HFFc6 (cell line): ENCODE measurements around the gene IL1RAPL2. TPM values are rescaled to one million over a fixed set of nuclear protein-coding genes. Genes with fewer than 3 reads are reported as not detected.

ENCODE experiments used
- DNase-seq: peaks from one replicate; pipeline ENCODE4 v3.0.0-alpha.2; 2018
- H3K27ac Mint-ChIP-seq: 2 replicates; pipeline ENCODE4 v1.8.0; 2020; ENCODE audit warnings: mild to moderate bottlenecking, mixed read lengths
- H3K27me3 Mint-ChIP-seq: 2 replicates; pipeline ENCODE4 v1.8.0; 2021; ENCODE audit warnings: mild to moderate bottlenecking, moderate library complexity, mixed read lengths; ENCODE audit not compliant: insufficient read depth
- H3K36me3 Mint-ChIP-seq: 2 replicates; pipeline ENCODE4 v1.8.0; 2021; ENCODE audit warnings: low read depth, mixed read lengths
- H3K4me1 Mint-ChIP-seq: 2 replicates; pipeline ENCODE4 v1.8.0; 2020; ENCODE audit warnings: low read depth, mixed read lengths
- H3K4me3 Mint-ChIP-seq: 2 replicates; pipeline ENCODE4 v1.8.0; 2020; ENCODE audit warnings: mild to moderate bottlenecking, moderate library complexity, mixed read lengths
- H3K9me3 Mint-ChIP-seq: 2 replicates; pipeline ENCODE4 v1.8.0; 2020; ENCODE audit warnings: mild to moderate bottlenecking, mixed read lengths
- total RNA-seq, 6 experiments: library from RNA; stranded (reverse); fragmentation: NEBNext Ultra II Directional; extraction: Animal tissue kit (Norgen Biotek cat#: 25700); gene quantifications; 2 replicates in 1 of 6; 3 replicates in 5 of 6; pipeline ENCODE4 v1.2.3, GENCODE V29; 2021
- TF ChIP-seq, protein P1 (sequence below): fragments of 200-600 bp; sonication (generic); IDR thresholded peaks from 2 replicates; pipeline ENCODE4 v1.5.0; 2021; ENCODE audit warnings: antibody characterized with exemption, mild to moderate bottlenecking

Gene IL1RAPL2
- total RNA-seq, 6 experiments from 2014 or later: 0.33 TPM; not detected in 5

DNA sequence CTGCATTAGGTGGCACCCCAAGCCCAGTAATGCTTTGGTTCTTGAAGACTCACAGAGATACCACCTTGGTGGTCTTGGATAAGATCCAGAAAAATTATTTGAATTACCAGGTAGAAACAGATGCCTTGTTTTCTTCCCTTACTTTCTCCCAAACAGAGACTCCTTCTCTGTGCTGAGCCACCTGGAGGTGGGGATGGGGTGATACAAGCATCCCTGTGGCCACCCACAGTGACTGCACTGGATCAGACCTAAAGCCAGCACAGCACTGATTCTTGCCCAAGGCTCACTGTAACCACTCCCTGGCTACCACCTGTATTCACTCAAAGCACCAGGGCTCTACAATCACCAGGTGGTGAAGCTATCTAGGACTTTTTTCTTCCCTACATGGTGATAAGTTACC, 497.7 kb downstream of the IL1RAPL2 start:
- no peaks in the 10 kb centered on the region for H3K36me3 Mint-ChIP-seq
- TF ChIP-seq, protein P1, sequence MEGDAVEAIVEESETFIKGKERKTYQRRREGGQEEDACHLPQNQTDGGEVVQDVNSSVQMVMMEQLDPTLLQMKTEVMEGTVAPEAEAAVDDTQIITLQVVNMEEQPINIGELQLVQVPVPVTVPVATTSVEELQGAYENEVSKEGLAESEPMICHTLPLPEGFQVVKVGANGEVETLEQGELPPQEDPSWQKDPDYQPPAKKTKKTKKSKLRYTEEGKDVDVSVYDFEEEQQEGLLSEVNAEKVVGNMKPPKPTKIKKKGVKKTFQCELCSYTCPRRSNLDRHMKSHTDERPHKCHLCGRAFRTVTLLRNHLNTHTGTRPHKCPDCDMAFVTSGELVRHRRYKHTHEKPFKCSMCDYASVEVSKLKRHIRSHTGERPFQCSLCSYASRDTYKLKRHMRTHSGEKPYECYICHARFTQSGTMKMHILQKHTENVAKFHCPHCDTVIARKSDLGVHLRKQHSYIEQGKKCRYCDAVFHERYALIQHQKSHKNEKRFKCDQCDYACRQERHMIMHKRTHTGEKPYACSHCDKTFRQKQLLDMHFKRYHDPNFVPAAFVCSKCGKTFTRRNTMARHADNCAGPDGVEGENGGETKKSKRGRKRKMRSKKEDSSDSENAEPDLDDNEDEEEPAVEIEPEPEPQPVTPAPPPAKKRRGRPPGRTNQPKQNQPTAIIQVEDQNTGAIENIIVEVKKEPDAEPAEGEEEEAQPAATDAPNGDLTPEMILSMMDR: no peak
- H3K4me1 Mint-ChIP-seq: no peaks in the 10 kb centered on the region
- H3K4me3 Mint-ChIP-seq: no peak overlapping the region
- DNase-seq: no peak
- no peaks in the 10 kb centered on the region for H3K27me3 Mint-ChIP-seq
- H3K27ac Mint-ChIP-seq: no peak overlapping the region
- H3K9me3 Mint-ChIP-seq: peaks cover 4% of the 10 kb centered on the region; the same call in 1 of the 2 replicates

DNA sequence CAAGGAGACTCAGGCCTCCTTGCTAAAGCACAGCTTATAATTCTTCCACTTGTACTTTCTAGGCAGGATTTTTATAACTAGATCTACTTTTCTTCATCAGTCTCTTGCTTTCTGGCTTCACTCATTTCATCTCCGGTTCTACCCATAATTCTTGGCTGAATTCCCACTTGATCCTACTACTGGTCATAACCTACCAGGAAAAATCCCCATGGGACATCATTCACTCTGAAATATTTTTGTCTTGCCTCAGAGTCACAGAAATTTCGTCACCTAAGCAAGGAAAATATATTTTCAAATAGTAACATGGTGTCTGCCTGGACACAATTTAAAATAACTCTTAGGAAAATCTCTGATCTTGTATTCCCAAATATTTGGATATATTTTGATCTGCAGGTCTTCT, 532.2 kb downstream of the IL1RAPL2 start:
- Mint-ChIP-seq H3K27ac (no peak overlapping the region), H3K9me3 (peaks cover 6% of the 10 kb centered on the region; the same call in 1 of the 2 replicates), H3K4me1 (no peaks in the 10 kb centered on the region), H3K27me3 (no peaks in the 10 kb centered on the region; the same call in 1 of the 2 replicates), H3K4me3 (no peak overlapping the region), H3K36me3 (no peaks in the 10 kb centered on the region)
- DNase-seq: no peak
- TF ChIP-seq, protein P1: no peak

DNA sequence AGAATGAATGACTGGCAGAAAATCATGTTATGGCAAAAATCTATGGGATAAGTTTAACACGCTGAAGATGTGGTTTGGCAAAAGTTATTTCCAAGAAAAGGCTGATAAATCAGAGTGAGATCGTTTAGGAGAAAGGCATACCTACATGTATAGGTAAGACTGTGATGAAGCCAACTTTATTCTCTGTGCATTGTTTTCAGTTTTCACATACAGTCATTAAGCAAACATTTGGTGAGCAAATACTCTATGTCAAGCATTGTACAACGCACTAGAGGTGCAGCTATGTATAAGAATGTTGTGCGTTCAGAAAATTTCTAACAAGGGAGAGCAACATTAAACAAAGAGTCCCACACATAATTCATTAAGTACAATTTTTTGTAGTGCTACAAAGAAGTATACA, 532.8 kb downstream of the IL1RAPL2 start:
- H3K27me3 Mint-ChIP-seq: no peaks in the 10 kb centered on the region
- TF ChIP-seq, protein P1: no peak
- no peak overlapping the region for H3K27ac Mint-ChIP-seq
- peaks cover 6% of the 10 kb centered on the region; the same call in 1 of the 2 replicates for H3K9me3 Mint-ChIP-seq
- H3K4me3 Mint-ChIP-seq: no peak overlapping the region
- H3K36me3 Mint-ChIP-seq: no peaks in the 10 kb centered on the region
- H3K4me1 Mint-ChIP-seq: no peaks in the 10 kb centered on the region
- DNase-seq: no peak

DNA sequence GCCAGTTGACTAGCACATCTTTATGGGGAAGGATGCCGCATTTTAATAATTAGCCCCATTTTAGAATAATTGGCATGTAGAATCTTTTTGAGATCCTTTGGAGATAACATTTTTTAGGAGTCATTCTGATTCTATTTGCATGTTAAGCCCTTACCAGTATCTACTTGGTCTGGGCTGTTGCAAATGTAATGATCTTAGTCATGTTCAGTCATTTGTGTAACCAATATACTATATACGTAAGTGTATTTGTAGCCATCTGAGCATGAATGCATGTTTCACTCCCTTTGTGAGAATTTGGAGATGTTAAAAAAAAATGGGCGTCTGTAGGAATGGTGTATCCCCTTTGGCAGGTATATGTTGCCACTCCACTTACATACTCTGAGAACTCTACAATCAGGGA, 535.4 kb downstream of the IL1RAPL2 start:
- no peak overlapping the region for H3K27ac Mint-ChIP-seq
- H3K4me1 Mint-ChIP-seq: no peaks in the 10 kb centered on the region
- DNase-seq: no peak
- no peaks in the 10 kb centered on the region for H3K36me3 Mint-ChIP-seq
- no peaks in the 10 kb centered on the region for H3K27me3 Mint-ChIP-seq
- TF ChIP-seq, protein P1: no peak
- H3K4me3 Mint-ChIP-seq: no peak overlapping the region
- H3K9me3 Mint-ChIP-seq: peaks cover 6% of the 10 kb centered on the region; the same call in 1 of the 2 replicates

DNA sequence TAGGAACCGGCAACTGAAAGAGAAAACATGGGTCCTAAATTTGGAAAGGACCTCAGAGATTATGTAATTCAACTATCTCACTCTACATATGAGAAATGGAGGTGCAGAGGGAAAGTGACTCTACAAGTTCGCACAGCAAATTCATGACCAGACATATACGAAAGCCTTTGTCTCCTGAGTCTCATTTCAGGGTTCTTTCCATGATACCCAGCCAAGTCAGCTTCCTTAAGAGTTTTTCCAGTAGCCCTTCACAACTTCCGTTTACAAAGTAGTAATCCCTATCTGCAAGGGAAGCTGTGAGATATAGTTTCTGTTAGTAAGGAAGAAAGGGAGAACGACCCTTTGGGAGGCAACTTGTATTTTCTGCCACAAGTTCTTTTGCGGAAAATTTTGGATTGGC, 543.9 kb downstream of the IL1RAPL2 start:
- no peaks in the 10 kb centered on the region for H3K27me3 Mint-ChIP-seq
- TF ChIP-seq, protein P1: no peak
- H3K4me1 Mint-ChIP-seq: no peaks in the 10 kb centered on the region
- DNase-seq: no peak
- no peaks in the 10 kb centered on the region for H3K36me3 Mint-ChIP-seq
- H3K27ac Mint-ChIP-seq: no peak overlapping the region
- H3K9me3 Mint-ChIP-seq: peaks cover 7% of the 10 kb centered on the region
- H3K4me3 Mint-ChIP-seq: no peak overlapping the region
